Measurements from ENCODE around the gene FAM168A.

GRCh38 chr11:73641668-73642067 is 43.8 kb upstream of the FAM168A start:
- TF ChIP-seq POLR2A (IDR thresholded peaks at IDR 0.05; ENCODE audit: extremely low read depth, insufficient read length) (no peak), CTCF (IDR thresholded peaks at IDR 0.05; ENCODE audit: low read depth, low read length) (no peak), MAX (IDR thresholded peaks at IDR 0.05; ENCODE audit: low read depth, low read length) (no peak), MYC (IDR thresholded peaks at IDR 0.05; ENCODE audit: low read depth, low read length) (no peak)
